DND-41 (cell line): ENCODE measurements around the gene KIF3B.

ENCODE experiments used
- EZH2 ChIP-seq: IDR thresholded peaks from 3 replicates; pipeline ENCODE4 v1.6.1; 2012; ENCODE audit warnings: borderline replicate concordance, low read depth, mild to moderate bottlenecking, moderate library complexity, low read length, inconsistent platforms; ENCODE audit not compliant: severe bottlenecking
- TF ChIP-seq, protein P1 (sequence below): IDR thresholded peaks from 2 replicates; pipeline ENCODE4 v1.5.1; 2012; ENCODE audit warnings: borderline replicate concordance, low read length, moderate library complexity, mild to moderate bottlenecking; ENCODE audit not compliant: poor library complexity, severe bottlenecking; ENCODE audit errors: extremely low read depth

DNA sequence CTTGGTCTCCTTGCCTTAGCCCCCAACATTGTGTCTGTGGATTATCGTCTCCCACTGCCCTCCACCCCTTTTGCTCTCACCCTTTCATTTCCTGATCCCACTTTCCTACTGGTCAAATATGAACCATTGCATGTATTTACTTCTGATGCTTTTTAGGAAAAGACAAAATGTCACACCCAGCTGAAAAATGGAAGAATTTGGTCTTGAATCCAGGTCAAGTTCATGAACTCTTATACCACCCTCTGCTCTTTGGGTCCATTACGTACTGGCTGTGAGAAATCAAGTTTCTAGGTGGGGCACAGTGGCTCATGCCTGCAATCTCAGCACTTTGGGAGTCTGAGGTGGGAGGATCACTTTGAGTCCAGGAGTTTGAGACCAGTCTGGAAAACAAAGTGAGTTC lies 15.8 kb upstream of the KIF3B start:
- TF ChIP-seq, protein P1, sequence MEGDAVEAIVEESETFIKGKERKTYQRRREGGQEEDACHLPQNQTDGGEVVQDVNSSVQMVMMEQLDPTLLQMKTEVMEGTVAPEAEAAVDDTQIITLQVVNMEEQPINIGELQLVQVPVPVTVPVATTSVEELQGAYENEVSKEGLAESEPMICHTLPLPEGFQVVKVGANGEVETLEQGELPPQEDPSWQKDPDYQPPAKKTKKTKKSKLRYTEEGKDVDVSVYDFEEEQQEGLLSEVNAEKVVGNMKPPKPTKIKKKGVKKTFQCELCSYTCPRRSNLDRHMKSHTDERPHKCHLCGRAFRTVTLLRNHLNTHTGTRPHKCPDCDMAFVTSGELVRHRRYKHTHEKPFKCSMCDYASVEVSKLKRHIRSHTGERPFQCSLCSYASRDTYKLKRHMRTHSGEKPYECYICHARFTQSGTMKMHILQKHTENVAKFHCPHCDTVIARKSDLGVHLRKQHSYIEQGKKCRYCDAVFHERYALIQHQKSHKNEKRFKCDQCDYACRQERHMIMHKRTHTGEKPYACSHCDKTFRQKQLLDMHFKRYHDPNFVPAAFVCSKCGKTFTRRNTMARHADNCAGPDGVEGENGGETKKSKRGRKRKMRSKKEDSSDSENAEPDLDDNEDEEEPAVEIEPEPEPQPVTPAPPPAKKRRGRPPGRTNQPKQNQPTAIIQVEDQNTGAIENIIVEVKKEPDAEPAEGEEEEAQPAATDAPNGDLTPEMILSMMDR, result no peak
- TF ChIP-seq EZH2, result no peak
